ENCODE measurements around the gene ITGB3.
"Not testable (repeated sequence)": the region's sequence is repeated elsewhere in the genome, so short reads cannot be mapped to it uniquely, and the experiment has no call there.

DNA sequence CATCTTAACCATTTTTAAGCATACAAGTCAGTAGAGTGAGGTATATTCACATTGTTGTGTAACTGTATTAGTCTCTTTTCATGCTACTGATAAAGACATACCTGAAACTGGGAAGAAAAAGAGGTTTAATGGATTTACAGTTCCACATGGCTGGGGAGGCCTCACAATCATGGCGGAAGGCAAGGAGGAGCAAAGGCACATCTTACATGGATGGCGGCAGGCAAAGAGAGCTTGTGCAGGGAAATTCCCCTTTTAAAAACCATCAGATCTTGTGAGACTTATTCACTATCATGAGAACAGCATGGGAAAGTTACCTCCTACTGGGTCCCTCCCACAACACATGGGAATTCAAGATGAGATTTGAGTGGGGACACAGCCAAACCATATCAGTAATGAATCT is 29.6 kb upstream of the ITGB3 start:
- TF ChIP-seq, protein P1, sequence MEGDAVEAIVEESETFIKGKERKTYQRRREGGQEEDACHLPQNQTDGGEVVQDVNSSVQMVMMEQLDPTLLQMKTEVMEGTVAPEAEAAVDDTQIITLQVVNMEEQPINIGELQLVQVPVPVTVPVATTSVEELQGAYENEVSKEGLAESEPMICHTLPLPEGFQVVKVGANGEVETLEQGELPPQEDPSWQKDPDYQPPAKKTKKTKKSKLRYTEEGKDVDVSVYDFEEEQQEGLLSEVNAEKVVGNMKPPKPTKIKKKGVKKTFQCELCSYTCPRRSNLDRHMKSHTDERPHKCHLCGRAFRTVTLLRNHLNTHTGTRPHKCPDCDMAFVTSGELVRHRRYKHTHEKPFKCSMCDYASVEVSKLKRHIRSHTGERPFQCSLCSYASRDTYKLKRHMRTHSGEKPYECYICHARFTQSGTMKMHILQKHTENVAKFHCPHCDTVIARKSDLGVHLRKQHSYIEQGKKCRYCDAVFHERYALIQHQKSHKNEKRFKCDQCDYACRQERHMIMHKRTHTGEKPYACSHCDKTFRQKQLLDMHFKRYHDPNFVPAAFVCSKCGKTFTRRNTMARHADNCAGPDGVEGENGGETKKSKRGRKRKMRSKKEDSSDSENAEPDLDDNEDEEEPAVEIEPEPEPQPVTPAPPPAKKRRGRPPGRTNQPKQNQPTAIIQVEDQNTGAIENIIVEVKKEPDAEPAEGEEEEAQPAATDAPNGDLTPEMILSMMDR (IDR thresholded peaks at IDR 0.05), result not testable (repeated sequence)
- TF ChIP-seq POLR2A (IDR thresholded peaks at IDR 0.05), result not testable (repeated sequence)
